SK-N-SH (cell line): ENCODE results near the gene PRM1.

Experiments used
- EP300 ChIP-seq, 2 experiments: IDR thresholded peaks; 2 replicates each; pipeline versions ENCODE4 v1.4.0 to v1.6.1; 2012; ENCODE audit warnings: borderline replicate concordance in 1 of 2, low read depth in 1 of 2, low read length in 1 of 2
- EZH2phosphoT487 ChIP-seq: fragments of 200-600 bp; sonication (generic); IDR thresholded peaks from 2 replicates; pipeline ENCODE4 v1.6.1; 2017; ENCODE audit warnings: low read depth, mixed run types, mild to moderate bottlenecking, antibody characterized with exemption, moderate library complexity, borderline replicate concordance
- FOXM1 ChIP-seq: IDR thresholded peaks from 2 replicates; pipeline ENCODE4 v1.4.0; 2012; ENCODE audit warnings: low read depth, mild to moderate bottlenecking
- POLR2AphosphoS5 ChIP-seq: IDR thresholded peaks from 2 replicates; pipeline ENCODE4 v1.6.1; 2012; ENCODE audit warnings: low read depth, low read length
- RXRA ChIP-seq: IDR thresholded peaks from 2 replicates; pipeline ENCODE4 v1.4.0; 2012; ENCODE audit warnings: low read depth, mild to moderate bottlenecking, borderline replicate concordance
- SIN3A ChIP-seq: IDR thresholded peaks from 2 replicates; pipeline ENCODE4 v1.6.1; 2012; ENCODE audit warnings: low read depth, mild to moderate bottlenecking, low read length, moderate library complexity, borderline replicate concordance
- SMC3 ChIP-seq: IDR thresholded peaks from 2 replicates; pipeline ENCODE4 v1.6.1; 2012; ENCODE audit warnings: low read depth, low read length, improper control_type of control experiment
- TAF1 ChIP-seq: IDR thresholded peaks from 2 replicates; pipeline ENCODE4 v1.6.1; 2012; ENCODE audit warnings: low read depth, mild to moderate bottlenecking, low read length, moderate library complexity, borderline replicate concordance
- TF ChIP-seq, protein P1 (sequence below): fragments of 200-600 bp; sonication (generic); IDR thresholded peaks from 2 replicates; pipeline ENCODE4 v1.6.1; 2017; ENCODE audit warnings: antibody characterized with exemption, mild to moderate bottlenecking, moderate library complexity
- TF ChIP-seq, protein P2 (sequence below): IDR thresholded peaks from 2 replicates; pipeline ENCODE4 v1.4.0; 2012; ENCODE audit warnings: low read depth, borderline replicate concordance
- TF ChIP-seq, protein P3 (sequence below): IDR thresholded peaks from 2 replicates; pipeline ENCODE4; 2012
- TF ChIP-seq, protein P4 (sequence below): IDR thresholded peaks from 2 replicates; pipeline ENCODE4 v1.6.1; 2012; ENCODE audit warnings: mild to moderate bottlenecking, low read depth, low read length, moderate library complexity
- TF ChIP-seq, protein P5 (sequence below): fragments of 150-350 bp; IDR thresholded peaks from 2 replicates; pipeline ENCODE4 v1.6.1; 2017; ENCODE audit warnings: antibody characterized with exemption, low read length, low read depth, borderline replicate concordance
- TF ChIP-seq, protein P6 (sequence below): IDR thresholded peaks from 2 replicates; pipeline ENCODE4 v1.4.0; 2012; ENCODE audit warnings: low read depth

DNA sequence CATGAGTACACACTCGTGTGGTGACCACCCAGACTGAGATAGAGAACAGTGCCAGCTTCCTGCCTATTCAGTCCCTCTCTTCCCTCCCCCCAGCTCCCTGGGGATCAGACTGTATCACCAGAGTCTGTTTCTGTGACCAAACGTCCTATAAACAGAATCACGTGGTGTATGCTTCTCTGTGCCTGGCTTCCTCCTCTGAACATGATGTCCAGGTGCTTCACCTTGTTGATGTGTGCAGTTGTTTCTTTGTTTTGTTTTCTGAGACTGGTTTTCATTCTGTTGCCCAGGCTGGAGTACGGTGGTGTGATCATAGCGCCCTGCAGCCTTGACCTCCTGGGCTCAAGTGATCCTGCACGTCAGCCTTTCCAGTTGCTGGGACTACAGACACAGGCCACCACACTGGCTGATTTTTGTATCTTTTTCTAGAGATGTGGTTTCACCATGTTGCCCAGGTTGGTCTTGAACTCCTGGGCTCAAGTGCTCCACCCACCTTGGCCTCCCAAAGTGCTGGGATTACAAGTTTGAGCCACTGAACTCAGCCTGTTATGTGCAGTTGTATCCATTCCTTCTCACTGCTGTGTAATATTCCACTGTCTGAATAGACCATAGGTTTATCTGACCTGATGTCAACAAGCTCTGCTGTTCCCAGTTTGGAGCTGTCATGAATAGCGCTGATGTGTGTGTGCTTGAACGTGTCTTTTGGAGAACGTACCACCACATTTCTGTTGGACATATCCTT lies 28.9 kb upstream of the PRM1 start:
- TF ChIP-seq, protein P1, sequence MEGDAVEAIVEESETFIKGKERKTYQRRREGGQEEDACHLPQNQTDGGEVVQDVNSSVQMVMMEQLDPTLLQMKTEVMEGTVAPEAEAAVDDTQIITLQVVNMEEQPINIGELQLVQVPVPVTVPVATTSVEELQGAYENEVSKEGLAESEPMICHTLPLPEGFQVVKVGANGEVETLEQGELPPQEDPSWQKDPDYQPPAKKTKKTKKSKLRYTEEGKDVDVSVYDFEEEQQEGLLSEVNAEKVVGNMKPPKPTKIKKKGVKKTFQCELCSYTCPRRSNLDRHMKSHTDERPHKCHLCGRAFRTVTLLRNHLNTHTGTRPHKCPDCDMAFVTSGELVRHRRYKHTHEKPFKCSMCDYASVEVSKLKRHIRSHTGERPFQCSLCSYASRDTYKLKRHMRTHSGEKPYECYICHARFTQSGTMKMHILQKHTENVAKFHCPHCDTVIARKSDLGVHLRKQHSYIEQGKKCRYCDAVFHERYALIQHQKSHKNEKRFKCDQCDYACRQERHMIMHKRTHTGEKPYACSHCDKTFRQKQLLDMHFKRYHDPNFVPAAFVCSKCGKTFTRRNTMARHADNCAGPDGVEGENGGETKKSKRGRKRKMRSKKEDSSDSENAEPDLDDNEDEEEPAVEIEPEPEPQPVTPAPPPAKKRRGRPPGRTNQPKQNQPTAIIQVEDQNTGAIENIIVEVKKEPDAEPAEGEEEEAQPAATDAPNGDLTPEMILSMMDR: no peak
- TF ChIP-seq TAF1 (no peak), SMC3 (no peak), EZH2phosphoT487 (no peak), POLR2AphosphoS5 (no peak), EP300 (IDR thresholded peaks at IDR 0.05; ENCODE audit: borderline replicate concordance in 1 of 2, low read depth in 1 of 2, low read length in 1 of 2) (no peak), RXRA (no peak), SIN3A (no peak), FOXM1 (no peak)
- TF ChIP-seq, protein P2, sequence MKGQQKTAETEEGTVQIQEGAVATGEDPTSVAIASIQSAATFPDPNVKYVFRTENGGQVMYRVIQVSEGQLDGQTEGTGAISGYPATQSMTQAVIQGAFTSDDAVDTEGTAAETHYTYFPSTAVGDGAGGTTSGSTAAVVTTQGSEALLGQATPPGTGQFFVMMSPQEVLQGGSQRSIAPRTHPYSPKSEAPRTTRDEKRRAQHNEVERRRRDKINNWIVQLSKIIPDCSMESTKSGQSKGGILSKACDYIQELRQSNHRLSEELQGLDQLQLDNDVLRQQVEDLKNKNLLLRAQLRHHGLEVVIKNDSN: no peak
- TF ChIP-seq, protein P3, sequence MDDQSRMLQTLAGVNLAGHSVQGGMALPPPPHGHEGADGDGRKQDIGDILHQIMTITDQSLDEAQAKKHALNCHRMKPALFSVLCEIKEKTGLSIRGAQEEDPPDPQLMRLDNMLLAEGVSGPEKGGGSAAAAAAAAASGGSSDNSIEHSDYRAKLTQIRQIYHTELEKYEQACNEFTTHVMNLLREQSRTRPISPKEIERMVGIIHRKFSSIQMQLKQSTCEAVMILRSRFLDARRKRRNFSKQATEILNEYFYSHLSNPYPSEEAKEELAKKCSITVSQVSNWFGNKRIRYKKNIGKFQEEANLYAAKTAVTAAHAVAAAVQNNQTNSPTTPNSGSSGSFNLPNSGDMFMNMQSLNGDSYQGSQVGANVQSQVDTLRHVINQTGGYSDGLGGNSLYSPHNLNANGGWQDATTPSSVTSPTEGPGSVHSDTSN: no peak
- TF ChIP-seq, protein P4, sequence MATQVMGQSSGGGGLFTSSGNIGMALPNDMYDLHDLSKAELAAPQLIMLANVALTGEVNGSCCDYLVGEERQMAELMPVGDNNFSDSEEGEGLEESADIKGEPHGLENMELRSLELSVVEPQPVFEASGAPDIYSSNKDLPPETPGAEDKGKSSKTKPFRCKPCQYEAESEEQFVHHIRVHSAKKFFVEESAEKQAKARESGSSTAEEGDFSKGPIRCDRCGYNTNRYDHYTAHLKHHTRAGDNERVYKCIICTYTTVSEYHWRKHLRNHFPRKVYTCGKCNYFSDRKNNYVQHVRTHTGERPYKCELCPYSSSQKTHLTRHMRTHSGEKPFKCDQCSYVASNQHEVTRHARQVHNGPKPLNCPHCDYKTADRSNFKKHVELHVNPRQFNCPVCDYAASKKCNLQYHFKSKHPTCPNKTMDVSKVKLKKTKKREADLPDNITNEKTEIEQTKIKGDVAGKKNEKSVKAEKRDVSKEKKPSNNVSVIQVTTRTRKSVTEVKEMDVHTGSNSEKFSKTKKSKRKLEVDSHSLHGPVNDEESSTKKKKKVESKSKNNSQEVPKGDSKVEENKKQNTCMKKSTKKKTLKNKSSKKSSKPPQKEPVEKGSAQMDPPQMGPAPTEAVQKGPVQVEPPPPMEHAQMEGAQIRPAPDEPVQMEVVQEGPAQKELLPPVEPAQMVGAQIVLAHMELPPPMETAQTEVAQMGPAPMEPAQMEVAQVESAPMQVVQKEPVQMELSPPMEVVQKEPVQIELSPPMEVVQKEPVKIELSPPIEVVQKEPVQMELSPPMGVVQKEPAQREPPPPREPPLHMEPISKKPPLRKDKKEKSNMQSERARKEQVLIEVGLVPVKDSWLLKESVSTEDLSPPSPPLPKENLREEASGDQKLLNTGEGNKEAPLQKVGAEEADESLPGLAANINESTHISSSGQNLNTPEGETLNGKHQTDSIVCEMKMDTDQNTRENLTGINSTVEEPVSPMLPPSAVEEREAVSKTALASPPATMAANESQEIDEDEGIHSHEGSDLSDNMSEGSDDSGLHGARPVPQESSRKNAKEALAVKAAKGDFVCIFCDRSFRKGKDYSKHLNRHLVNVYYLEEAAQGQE: no peak
- TF ChIP-seq, protein P5, sequence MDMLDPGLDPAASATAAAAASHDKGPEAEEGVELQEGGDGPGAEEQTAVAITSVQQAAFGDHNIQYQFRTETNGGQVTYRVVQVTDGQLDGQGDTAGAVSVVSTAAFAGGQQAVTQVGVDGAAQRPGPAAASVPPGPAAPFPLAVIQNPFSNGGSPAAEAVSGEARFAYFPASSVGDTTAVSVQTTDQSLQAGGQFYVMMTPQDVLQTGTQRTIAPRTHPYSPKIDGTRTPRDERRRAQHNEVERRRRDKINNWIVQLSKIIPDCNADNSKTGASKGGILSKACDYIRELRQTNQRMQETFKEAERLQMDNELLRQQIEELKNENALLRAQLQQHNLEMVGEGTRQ: no peak
- TF ChIP-seq, protein P6, sequence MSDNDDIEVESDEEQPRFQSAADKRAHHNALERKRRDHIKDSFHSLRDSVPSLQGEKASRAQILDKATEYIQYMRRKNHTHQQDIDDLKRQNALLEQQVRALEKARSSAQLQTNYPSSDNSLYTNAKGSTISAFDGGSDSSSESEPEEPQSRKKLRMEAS: no peak
